GM12878 (cell line): ENCODE data around the gene CATSPER4. TPM values are rescaled to one million over a fixed set of nuclear protein-coding genes. Genes with fewer than 3 reads are reported as not detected.

ENCODE experiments used
- ATF3 ChIP-seq: IDR thresholded peaks from 2 replicates; pipeline ENCODE4 v1.6.1; 2011; ENCODE audit warnings: low read depth, mild to moderate bottlenecking, low read length, moderate library complexity, borderline replicate concordance; ENCODE audit errors: extremely low read depth
- BCL11A ChIP-seq: IDR thresholded peaks from 2 replicates; pipeline ENCODE4 v1.6.1; 2011; ENCODE audit warnings: low read depth, low read length
- BMI1 ChIP-seq: fragments of 450-650 bp; IDR thresholded peaks from 2 replicates; pipeline ENCODE4 v1.6.1; 2016; ENCODE audit warnings: mild to moderate bottlenecking, moderate library complexity, borderline replicate concordance
- CEBPB ChIP-seq, 2 experiments: fragments of 150-350 bp in 1 of 2; IDR thresholded peaks; 2 replicates each; pipeline ENCODE4 v1.6.1; 2012 to 2014; ENCODE audit warnings: low read depth in 2 of 2, low read length in 2 of 2, borderline replicate concordance in 1 of 2, inconsistent platforms in 1 of 2
- CTCF ChIP-seq, 3 experiments: IDR thresholded peaks in 2 of 3; conservative IDR thresholded peaks in 1 of 3; 2 replicates each; pipeline ENCODE4 v1.5.1; 2011; ENCODE audit warnings: low read depth in 3 of 3, low read length in 3 of 3, mild to moderate bottlenecking in 3 of 3, control low read depth in 2 of 3, moderate library complexity in 2 of 3, inconsistent platforms in 1 of 3, mixed read lengths in 1 of 3; ENCODE audit not compliant: control insufficient read depth in 2 of 3, insufficient read depth in 1 of 3; ENCODE audit errors: extremely low read depth in 1 of 3
- NRF1 ChIP-seq: conservative IDR thresholded peaks from 2 replicates; pipeline ENCODE4 v1.6.1; 2011; ENCODE audit warnings: mild to moderate bottlenecking, low read depth, low read length, improper control_type of control experiment
- PAX8 ChIP-seq: fragments of 450-650 bp; IDR thresholded peaks from 2 replicates; pipeline ENCODE4 v1.6.1; 2017; ENCODE audit warnings: mild to moderate bottlenecking, moderate library complexity
- RELB ChIP-seq: fragments of 450-650 bp; IDR thresholded peaks from 2 replicates; pipeline ENCODE4 v1.6.1; 2017; ENCODE audit warnings: low read depth, mild to moderate bottlenecking, moderate library complexity
- SMAD5 ChIP-seq: IDR thresholded peaks from 2 replicates; pipeline ENCODE4 v1.6.1; 2016; ENCODE audit warnings: antibody characterized with exemption, low read depth
- TBL1XR1 ChIP-seq: IDR thresholded peaks from 2 replicates; pipeline ENCODE4 v1.6.1; 2012; ENCODE audit warnings: low read depth, low read length, improper control_type of control experiment
- ZBTB33 ChIP-seq: fragments of 450-650 bp; IDR thresholded peaks from 2 replicates; pipeline ENCODE4 v1.6.1; 2017; ENCODE audit warnings: mild to moderate bottlenecking
- ZBTB4 ChIP-seq: fragments of 450-650 bp; formaldehyde crosslinking; IDR thresholded peaks from 2 replicates; pipeline ENCODE4 v1.4.0; 2022; ENCODE audit warnings: mild to moderate bottlenecking, moderate library complexity
- ZNF274 ChIP-seq: IDR thresholded peaks from one replicate; pipeline ENCODE4 v1.8.0; 2011; ENCODE audit not compliant: insufficient read length, insufficient read depth
- ZNF687 ChIP-seq: fragments of 450-650 bp; IDR thresholded peaks from 2 replicates; pipeline ENCODE4 v1.6.1; 2017; ENCODE audit warnings: mild to moderate bottlenecking, moderate library complexity
- polyA plus RNA-seq, 11 experiments: library from polyadenylated mRNA; depleted of rRNA in 4 of 11; unstranded in 6 of 11; stranded (reverse) in 5 of 11; fragments of >200 nt; fragmentation: Nextera tagmentation in 4 of 11; fragmentation: Illumina TruSeq in 1 of 11; extraction: Ambion mirVana in 4 of 11; extraction: Trizol in 1 of 11; gene quantifications; 1 replicate in 1 of 11; 2 replicates in 10 of 11; pipeline versions ENCODE4 v1.2.1 to v1.2.3, GENCODE V29; 2011 to 2016; ENCODE audit warnings: inconsistent platforms in 2 of 11, missing spikeins in 2 of 11, low read depth in 1 of 11
- total RNA-seq, 4 experiments: library from RNA; depleted of rRNA in 3 of 4; stranded (reverse); fragments of >200 nt in 3 of 4; fragmentation: Illumina TruSeq in 1 of 4; extraction: Trizol in 1 of 4; gene quantifications; 2 replicates each; pipeline versions ENCODE4 v1.2.1 to v1.2.3, GENCODE V29; 2013 to 2021

CATSPER4 gene
- total and polyA plus RNA-seq, 10 of the 15 experiments (the other 5 are each of a cell fraction or from before 2014, with no cell fraction given): 0.13 TPM; not detected in 9

GRCh38 chr1:26169669-26170471, 20.5 kb upstream of the CATSPER4 start, which contains the start of gene ZNF593 (continued):
- TF ChIP-seq CTCF (IDR thresholded peaks at IDR 0.05 in 2 of 3, conservative IDR thresholded peaks at IDR 0.05 in 1 of 3; ENCODE audit: control insufficient read depth in 2 of 3, extremely low read depth in 1 of 3, insufficient read depth in 1 of 3, low read depth in 3 of 3, low read length in 3 of 3) (peak; percentile 93 to 98 (median 95)), ATF3 (peak; percentile 38; the same call in 1 of the 2 replicates), RELB (no peak), BMI1 (no peak), NRF1 (no peak), ZBTB33 (no peak), PAX8 (no peak), BCL11A (no peak), TBL1XR1 (0 out of 2 replicates have a peak, but pooled peaks have one; percentile 41), ZNF687 (peak; percentile 87), SMAD5 (peak; percentile 45; the same call in 1 of the 2 replicates), ZNF274 (no peak), ZBTB4 (CRISPR knock-in tag) (no peak), CEBPB (IDR thresholded peaks at IDR 0.05; ENCODE audit: borderline replicate concordance in 1 of 2, low read depth in 2 of 2, low read length in 2 of 2) (no peak)
